PFSK-1 (cell line): ENCODE data around the gene MAP4K4.

Experiments used
- FOXP2 ChIP-seq: optimal IDR thresholded peaks from 2 replicates; pipeline ENCODE3; 2011; ENCODE audit warnings: borderline replicate concordance, control low read depth, inconsistent platforms; ENCODE audit not compliant: insufficient read depth; ENCODE audit errors: extremely low read length, extremely low read depth
- POLR2AphosphoS5 ChIP-seq: IDR thresholded peaks from 2 replicates; pipeline ENCODE4 v1.6.1; 2012; ENCODE audit warnings: low read depth, mild to moderate bottlenecking, control low read depth, low read length, moderate library complexity
- SIN3A ChIP-seq: IDR thresholded peaks from 2 replicates; pipeline ENCODE4 v1.6.1; 2012; ENCODE audit warnings: mild to moderate bottlenecking, low read length, moderate library complexity, borderline replicate concordance; ENCODE audit not compliant: insufficient read depth
- TAF1 ChIP-seq: IDR thresholded peaks from 2 replicates; pipeline ENCODE4 v1.6.1; 2012; ENCODE audit warnings: low read length, control low read depth, borderline replicate concordance; ENCODE audit not compliant: insufficient read depth
- TF ChIP-seq, protein P1 (sequence below), 2 experiments: IDR thresholded peaks; 2 replicates each; pipeline versions ENCODE4 v1.6.1 to v1.8.0; 2011 to 2012; ENCODE audit warnings: low read depth in 2 of 2, low read length in 2 of 2, control low read depth in 1 of 2, inconsistent platforms in 1 of 2, mild to moderate bottlenecking in 1 of 2, moderate library complexity in 1 of 2; ENCODE audit not compliant: insufficient read depth in 1 of 2

Gene MAP4K4

DNA sequence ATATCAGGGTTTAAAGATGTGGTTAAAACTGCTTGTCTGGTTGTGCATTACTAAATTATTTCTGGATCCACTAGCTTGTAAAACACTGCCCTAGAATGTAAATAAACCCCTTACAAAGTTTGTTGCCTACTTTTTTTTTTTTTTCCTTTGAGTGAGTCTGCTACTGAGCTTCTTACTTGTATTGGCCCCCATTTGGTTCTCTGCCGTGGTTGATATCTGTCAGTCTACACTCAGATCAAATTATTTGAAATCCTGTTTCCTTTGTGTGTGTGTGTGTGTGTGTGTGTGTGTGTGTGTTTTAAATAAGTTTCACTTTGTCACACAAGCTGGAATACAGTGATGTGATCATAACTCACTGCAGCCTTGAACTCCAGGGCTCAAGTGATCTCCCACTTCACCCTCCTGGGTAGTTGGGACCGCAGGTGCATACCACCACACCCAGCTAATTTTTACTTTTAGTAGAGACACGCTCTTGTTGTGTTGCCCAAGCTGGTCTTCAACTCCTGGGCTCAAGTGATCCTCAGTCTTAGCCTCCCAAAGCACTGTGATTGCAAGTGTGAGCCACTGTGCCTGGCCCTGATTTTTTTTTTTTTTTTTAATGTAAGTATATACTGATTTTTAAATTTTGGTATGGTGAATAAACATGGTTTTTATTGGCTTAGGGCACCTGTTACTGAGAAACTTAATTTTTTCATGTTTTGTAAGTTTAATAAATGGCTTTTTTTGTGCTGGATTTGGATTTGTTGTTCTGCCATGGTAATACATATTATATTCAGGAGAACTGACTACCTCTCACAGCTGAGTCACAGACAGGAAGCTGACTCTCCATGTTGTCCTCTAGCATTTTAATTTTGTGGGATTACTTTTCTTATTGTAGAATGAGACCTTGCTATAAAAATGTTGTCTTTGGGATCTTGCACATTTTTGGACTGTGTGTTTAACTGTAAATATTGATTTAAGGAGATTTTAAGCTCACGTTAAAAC lies 48.5 kb downstream of the MAP4K4 start:
- TF ChIP-seq TAF1 = no peak
- TF ChIP-seq SIN3A = no peak
- no peak for TF ChIP-seq FOXP2
- TF ChIP-seq, protein P1, sequence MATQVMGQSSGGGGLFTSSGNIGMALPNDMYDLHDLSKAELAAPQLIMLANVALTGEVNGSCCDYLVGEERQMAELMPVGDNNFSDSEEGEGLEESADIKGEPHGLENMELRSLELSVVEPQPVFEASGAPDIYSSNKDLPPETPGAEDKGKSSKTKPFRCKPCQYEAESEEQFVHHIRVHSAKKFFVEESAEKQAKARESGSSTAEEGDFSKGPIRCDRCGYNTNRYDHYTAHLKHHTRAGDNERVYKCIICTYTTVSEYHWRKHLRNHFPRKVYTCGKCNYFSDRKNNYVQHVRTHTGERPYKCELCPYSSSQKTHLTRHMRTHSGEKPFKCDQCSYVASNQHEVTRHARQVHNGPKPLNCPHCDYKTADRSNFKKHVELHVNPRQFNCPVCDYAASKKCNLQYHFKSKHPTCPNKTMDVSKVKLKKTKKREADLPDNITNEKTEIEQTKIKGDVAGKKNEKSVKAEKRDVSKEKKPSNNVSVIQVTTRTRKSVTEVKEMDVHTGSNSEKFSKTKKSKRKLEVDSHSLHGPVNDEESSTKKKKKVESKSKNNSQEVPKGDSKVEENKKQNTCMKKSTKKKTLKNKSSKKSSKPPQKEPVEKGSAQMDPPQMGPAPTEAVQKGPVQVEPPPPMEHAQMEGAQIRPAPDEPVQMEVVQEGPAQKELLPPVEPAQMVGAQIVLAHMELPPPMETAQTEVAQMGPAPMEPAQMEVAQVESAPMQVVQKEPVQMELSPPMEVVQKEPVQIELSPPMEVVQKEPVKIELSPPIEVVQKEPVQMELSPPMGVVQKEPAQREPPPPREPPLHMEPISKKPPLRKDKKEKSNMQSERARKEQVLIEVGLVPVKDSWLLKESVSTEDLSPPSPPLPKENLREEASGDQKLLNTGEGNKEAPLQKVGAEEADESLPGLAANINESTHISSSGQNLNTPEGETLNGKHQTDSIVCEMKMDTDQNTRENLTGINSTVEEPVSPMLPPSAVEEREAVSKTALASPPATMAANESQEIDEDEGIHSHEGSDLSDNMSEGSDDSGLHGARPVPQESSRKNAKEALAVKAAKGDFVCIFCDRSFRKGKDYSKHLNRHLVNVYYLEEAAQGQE (IDR thresholded peaks at IDR 0.05; ENCODE audit: insufficient read depth in 1 of 2, low read depth in 2 of 2, low read length in 2 of 2) = no peak
- TF ChIP-seq POLR2AphosphoS5 = no peak

- TF ChIP-seq, protein P1 (IDR thresholded peaks at IDR 0.05; ENCODE audit: insufficient read depth in 1 of 2, low read depth in 2 of 2, low read length in 2 of 2) = no peak
- TF ChIP-seq FOXP2 (no peak), POLR2AphosphoS5 (no peak), SIN3A (no peak), TAF1 (no peak)
These were observed 50.5 kb downstream of the MAP4K4 start for GRCh38 chr2:101748000-101748399.

GRCh38 chr2:101750688-101751087 lies 53.2 kb downstream of the MAP4K4 start:
- TF ChIP-seq, protein P1 (IDR thresholded peaks at IDR 0.05; ENCODE audit: insufficient read depth in 1 of 2, low read depth in 2 of 2, low read length in 2 of 2) = no peak
- TF ChIP-seq FOXP2 (no peak), POLR2AphosphoS5 (no peak), SIN3A (no peak)

DNA sequence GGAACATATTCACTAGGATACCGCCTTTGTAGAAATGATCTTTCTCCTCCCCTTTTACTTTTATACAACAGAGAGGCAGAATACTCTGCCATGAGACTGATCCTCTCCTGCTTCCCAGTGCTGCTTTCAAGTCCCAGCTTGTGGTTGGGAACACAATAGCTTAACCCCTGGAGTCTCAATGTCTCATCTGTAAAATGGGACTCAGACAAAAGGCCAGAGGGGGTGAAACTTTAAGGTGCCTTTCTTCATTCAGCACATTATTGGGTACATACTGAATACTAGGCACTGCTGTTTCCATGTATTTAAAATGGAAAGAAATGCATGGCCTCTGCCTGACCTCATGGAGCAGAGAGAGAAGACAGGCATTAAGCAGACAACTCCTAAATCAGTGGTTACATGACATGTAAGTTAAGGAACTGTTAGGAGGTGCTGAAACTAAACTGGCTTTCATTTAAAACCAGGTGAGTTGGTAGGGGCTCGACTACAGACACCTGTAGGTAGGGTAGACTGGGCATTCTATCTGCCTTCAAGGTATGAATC lies 53.8 kb downstream of the MAP4K4 start:
- TF ChIP-seq TAF1 (no peak), FOXP2 (no peak), POLR2AphosphoS5 (no peak), SIN3A (no peak)
- TF ChIP-seq, protein P1 (IDR thresholded peaks at IDR 0.05; ENCODE audit: insufficient read depth in 1 of 2, low read depth in 2 of 2, low read length in 2 of 2) = no peak
